ENCODE data around the gene SEMA4D. TPM values are rescaled to one million over a fixed set of nuclear protein-coding genes. Genes with fewer than 3 reads are reported as not detected.

The SEMA4D gene
- total RNA-seq, 1 donor from 2014 or later, result 368 TPM

DNA sequence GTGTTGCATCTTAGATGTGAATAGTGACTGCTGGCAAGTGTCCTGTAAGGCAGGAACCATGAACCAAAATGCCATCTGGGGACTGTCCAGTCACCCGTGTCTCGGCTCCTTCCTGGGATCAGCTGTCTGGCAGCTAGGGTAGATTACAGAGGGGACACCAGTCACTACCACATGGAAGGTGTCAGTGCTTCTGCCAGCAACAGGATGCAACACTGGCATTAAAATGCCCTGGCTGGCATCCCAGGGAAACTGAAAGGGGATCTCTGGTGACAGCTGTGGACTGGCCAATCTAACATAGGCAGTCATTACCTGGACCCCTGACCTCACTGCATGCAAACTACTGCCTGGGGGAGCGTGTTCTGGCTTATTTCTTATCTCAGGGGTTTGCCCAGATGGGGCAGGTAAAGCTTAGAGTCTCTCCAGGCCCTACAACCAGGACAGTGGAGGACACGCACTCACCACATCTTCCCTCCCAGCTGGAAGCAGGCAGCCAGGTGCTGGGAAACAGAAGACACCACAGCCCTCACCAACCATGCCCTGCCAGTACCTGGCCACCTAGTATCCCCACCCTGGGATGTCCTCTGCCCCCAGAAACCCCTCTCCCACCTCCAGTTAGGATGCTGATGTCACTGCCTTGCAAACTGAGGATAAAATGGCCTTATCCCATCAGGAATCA, 83.8 kb downstream of the SEMA4D start:
- Mint-ChIP-seq H3K4me1 (peaks cover 84% of the 10 kb centered on the region), H3K36me3 (ENCODE audit: low read depth) (peaks cover 80% of the 10 kb centered on the region), H3K4me3 (no peak overlapping the region), H3K27me3 (no peaks in the 10 kb centered on the region), H3K27ac (peak overlapping the region; percentile 59), H3K9me3 (no peaks in the 10 kb centered on the region)
- no peak for DNase-seq
- intact Hi-C loops (cut with micrococcal nuclease), result loop anchor here (5.0 kb wide), 1 partner anchor 72 kb away; no protein-coding TSS in a partner anchor

DNA sequence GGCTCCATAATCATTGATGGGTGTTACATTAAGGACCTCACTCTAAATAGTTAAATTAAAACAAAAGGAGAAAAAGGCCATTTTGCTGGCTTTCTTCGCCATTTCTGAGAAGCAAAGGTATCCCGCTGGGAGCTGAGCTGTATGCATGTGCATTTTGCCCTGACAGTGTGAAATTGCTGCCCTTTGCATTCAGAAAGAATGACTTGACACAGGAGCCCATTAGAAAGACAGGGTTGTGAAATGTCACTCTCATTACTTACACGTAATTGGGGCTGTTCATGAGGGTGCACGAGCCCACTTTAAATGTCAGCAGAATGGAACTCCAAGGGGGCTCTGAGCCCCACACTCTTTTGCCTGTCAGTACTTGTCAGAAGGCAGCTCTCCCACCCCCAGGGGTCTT, 85.0 kb downstream of the SEMA4D start:
- Mint-ChIP-seq H3K4me1 (peaks cover 85% of the 10 kb centered on the region), H3K4me3 (peak overlapping the region; percentile 20), H3K27ac (peak overlapping the region; percentile 96), H3K9me3 (no peaks in the 10 kb centered on the region), H3K36me3 (ENCODE audit: low read depth) (peaks cover 79% of the 10 kb centered on the region), H3K27me3 (no peaks in the 10 kb centered on the region)
- intact Hi-C loops (cut with micrococcal nuclease), result loop anchor here (5.0 kb wide), 1 partner anchor 71 kb away; no protein-coding TSS in a partner anchor
- no peak for DNase-seq

DNA sequence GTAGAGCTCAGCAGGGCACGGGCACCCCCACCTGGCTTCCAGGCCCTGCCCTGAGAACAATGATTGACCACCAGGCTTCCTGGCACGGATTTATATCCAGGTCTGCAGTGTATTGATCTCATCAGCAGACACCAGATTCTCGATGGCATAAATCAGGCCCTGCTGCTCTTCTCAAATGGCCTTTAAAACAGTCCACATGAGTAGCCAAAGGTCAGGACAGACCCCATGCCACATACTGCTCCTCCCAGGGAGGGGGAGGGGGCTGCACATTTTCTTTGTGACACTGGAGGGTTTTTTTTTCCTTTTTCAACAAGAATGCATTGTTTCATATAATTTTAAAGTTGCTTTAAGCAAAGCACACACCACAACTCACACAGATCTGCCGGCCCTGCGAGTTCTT, 85.4 kb downstream of the SEMA4D start:
- H3K27ac Mint-ChIP-seq, result peak overlapping the region; percentile 96
- H3K36me3 Mint-ChIP-seq (ENCODE audit: low read depth), result peaks cover 78% of the 10 kb centered on the region
- no peak overlapping the region for H3K4me3 Mint-ChIP-seq
- intact Hi-C loops (cut with micrococcal nuclease), result loop anchor here (5.0 kb wide), 1 partner anchor 70 kb away; no protein-coding TSS in a partner anchor
- peaks cover 3% of the 10 kb centered on the region for H3K9me3 Mint-ChIP-seq
- DNase-seq, result no peak
- H3K27me3 Mint-ChIP-seq, result no peaks in the 10 kb centered on the region
- peaks cover 83% of the 10 kb centered on the region for H3K4me1 Mint-ChIP-seq

DNA sequence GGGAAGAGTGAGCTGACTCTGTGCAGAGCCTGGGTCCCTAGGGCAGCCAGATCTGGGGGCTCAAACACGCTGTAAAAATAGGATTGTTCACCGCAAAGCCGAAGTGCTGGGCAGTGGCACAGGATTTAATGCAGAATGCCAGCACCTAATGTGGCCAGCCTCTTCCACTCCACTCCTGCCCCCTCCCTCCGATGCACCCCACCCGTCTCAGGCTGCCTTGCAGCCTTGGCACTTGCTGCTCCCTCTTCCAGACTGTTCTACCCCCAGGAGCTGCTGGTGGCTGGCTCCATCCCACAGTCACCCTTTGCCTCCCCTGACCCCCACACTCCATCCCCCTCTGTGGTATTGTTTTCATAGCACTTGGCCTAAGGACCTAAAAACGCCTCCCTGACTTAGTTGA, 86.2 kb downstream of the SEMA4D start:
- H3K4me3 Mint-ChIP-seq, result peak overlapping the region; percentile 76
- no peak for DNase-seq
- no peaks in the 10 kb centered on the region for H3K27me3 Mint-ChIP-seq
- peaks cover 82% of the 10 kb centered on the region for H3K4me1 Mint-ChIP-seq
- intact Hi-C loops (cut with micrococcal nuclease), result loop anchor here (5.0 kb wide), 1 partner anchor 69 kb away; no protein-coding TSS in a partner anchor
- H3K36me3 Mint-ChIP-seq (ENCODE audit: low read depth), result peaks cover 77% of the 10 kb centered on the region
- peaks cover 5% of the 10 kb centered on the region for H3K9me3 Mint-ChIP-seq
- peak overlapping the region; percentile 96 for H3K27ac Mint-ChIP-seq

DNA sequence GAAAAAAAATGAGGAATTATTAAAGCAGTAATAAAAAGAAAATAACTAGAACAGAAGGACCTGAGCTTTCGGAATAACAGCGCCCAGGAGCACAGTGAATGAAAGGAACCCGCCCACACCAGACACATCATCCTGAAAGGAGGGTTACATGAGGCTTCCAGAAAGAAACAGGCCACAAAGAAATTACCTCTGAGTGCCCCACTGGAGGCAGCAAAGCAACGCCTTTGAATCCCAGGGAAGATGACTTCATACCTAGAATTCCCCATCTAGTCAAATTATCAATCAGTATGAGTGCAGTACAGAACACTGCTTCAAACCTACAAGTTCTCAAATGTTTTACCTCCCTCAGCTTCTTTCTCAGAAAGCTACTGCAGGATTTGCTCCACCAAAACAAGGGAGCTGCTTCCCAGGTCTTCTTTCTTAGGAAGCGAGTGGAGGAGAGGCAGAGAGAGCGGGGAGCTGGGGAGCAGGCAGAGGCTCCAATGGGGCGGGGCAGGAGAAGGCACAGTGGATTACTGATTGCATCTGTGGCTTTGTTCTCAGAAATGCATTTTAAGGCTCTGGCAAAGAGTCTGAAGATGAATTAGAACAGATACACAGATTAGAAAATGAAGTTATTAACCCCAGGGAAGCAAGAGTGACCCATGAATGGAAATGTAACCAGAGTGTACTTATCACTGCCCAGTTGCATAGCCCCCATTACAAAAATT, 87.1 kb downstream of the SEMA4D start:
- peak; percentile 81 for DNase-seq
- peaks cover 5% of the 10 kb centered on the region for H3K9me3 Mint-ChIP-seq
- intact Hi-C loops (cut with micrococcal nuclease), result loop anchor here (1.0 to 5.0 kb wide), 7 partner anchors 8 to 139 kb away; partner anchors contain the start of gene SEMA4D
- H3K27ac Mint-ChIP-seq, result peak overlapping the region; percentile 96
- H3K4me1 Mint-ChIP-seq, result peaks cover 87% of the 10 kb centered on the region
- peaks cover 80% of the 10 kb centered on the region for H3K36me3 Mint-ChIP-seq (ENCODE audit: low read depth)
- H3K27me3 Mint-ChIP-seq, result no peaks in the 10 kb centered on the region
- peak overlapping the region; percentile 76 for H3K4me3 Mint-ChIP-seq

DNA sequence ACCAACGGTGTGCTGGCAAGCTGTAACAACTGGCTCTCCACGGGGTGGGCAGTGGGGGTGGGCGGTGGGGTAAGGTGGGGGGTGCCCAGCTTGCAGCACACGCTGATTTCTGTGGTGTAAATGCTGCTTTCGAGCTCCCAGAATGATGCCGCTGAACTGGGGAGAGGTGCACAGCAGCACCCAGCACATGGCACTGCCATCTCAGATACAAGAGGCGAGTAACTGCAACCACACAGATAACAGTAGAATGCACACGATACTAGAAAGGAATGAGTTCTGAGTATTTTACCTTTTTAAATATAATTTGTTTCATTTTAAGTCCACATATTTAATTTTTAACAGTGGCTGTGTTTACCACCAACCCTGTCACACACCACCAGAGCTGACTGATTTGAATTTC, 87.9 kb downstream of the SEMA4D start:
- peaks cover 5% of the 10 kb centered on the region for H3K9me3 Mint-ChIP-seq
- no peak for DNase-seq
- H3K27me3 Mint-ChIP-seq, result no peaks in the 10 kb centered on the region
- intact Hi-C loops (cut with micrococcal nuclease), result loop anchor here (1.0 to 5.0 kb wide), 7 partner anchors 8 to 139 kb away; partner anchors contain the start of gene SEMA4D
- H3K4me1 Mint-ChIP-seq, result peaks cover 84% of the 10 kb centered on the region
- H3K36me3 Mint-ChIP-seq (ENCODE audit: low read depth), result peaks cover 81% of the 10 kb centered on the region
- H3K27ac Mint-ChIP-seq, result peak overlapping the region; percentile 96
- peak overlapping the region; percentile 76 for H3K4me3 Mint-ChIP-seq

DNA sequence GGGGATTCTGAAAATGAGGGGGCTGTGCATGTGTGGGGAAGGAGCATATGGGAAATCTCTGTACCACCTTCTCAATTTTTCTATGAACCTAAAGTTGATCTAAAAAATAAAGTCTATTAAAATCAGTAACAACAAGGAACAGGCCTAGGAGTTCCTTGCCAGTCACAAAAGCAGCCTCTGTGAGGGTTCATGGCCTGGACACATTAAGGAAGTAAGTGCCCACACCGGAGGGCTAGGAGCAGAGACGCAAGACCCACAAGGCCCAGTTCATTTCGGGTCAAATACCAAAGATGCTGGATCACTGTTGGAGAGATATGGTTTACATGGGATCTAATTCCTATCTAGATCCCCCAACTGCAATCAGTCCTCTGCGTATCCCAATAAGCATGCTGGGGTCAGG, 88.4 kb downstream of the SEMA4D start:
- intact Hi-C loops (cut with micrococcal nuclease), result no loop called here
- DNase-seq, result no peak
- Mint-ChIP-seq H3K27me3 (no peaks in the 10 kb centered on the region), H3K36me3 (ENCODE audit: low read depth) (peaks cover 83% of the 10 kb centered on the region), H3K27ac (peak overlapping the region; percentile 96), H3K4me3 (peak overlapping the region; percentile 76), H3K9me3 (peaks cover 5% of the 10 kb centered on the region), H3K4me1 (peaks cover 79% of the 10 kb centered on the region)

DNA sequence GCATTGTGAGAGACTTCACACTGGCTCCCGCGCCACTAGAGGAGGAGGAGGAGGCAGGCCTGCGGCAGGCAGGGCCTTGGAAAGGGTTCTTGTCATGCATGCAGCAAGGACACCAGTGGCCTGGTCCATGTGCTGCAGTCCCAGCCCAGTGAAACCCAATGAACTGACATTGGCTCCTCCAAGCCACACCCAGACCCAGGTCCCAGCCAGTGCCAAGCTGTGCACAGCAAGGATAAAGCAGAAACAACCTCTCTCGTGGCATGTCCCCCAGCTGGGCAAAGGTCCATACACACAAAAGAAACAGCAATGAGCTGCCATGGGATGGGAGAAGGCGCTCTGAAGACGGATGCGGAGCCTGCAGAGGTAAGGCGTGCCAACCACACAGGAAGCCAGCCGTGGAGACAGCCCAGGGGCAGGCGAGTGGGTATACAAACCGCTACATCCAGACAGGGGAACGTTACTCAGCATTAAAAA, 89.2 kb downstream of the SEMA4D start:
- Mint-ChIP-seq H3K9me3 (peaks cover 5% of the 10 kb centered on the region), H3K27ac (peak overlapping the region; percentile 96), H3K27me3 (no peaks in the 10 kb centered on the region), H3K36me3 (ENCODE audit: low read depth) (peaks cover 85% of the 10 kb centered on the region), H3K4me1 (peaks cover 75% of the 10 kb centered on the region), H3K4me3 (peak overlapping the region; percentile 76)
- peak; percentile 89 for DNase-seq
- intact Hi-C loops (cut with micrococcal nuclease), result no loop called here

DNA sequence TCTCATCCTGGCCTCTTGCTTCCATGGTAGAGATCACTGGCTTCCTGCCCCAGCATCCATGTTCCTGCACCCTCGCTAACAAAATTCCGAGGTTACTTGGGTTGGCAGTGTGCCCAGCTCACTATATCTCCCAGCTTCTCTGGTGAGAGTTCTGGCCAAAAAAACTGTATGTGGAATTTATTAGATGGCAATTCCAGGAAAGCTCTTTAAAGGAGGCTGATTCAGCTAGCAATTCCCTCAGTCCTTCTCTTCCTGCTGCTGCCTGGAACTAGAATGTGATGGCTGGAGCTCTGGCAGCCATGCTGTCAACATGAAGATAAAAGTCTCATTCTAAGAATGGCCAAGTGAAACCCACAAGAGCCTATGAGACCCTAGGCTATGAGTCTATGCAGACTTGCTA, 90.8 kb downstream of the SEMA4D start:
- Mint-ChIP-seq H3K4me3 (no peak overlapping the region), H3K36me3 (ENCODE audit: low read depth) (peaks cover 83% of the 10 kb centered on the region), H3K9me3 (peaks cover 5% of the 10 kb centered on the region), H3K4me1 (peaks cover 64% of the 10 kb centered on the region), H3K27ac (peak overlapping the region; percentile 84), H3K27me3 (no peaks in the 10 kb centered on the region)
- no peak for DNase-seq
- intact Hi-C loops (cut with micrococcal nuclease), result no loop called here

DNA sequence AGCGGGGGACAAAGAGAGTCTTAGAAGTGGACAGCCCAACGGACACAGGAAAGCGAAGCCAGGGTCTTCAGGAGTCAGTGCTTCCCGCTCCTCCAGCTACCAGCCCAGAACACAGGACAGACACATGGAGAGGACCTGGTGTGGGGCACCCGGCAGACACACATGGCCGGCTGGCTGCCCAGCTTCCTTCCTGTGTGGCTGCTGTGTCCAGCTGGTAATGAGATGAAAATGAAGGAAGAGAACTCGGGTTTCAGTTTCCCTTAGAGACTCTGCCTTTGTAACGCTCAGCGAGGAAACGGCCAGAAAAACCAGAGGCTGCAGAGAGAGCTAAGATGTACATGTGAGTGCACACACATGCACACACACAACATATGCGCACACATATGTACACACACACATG, 92.1 kb downstream of the SEMA4D start:
- Mint-ChIP-seq H3K9me3 (peaks cover 5% of the 10 kb centered on the region), H3K4me3 (no peak overlapping the region), H3K4me1 (peaks cover 53% of the 10 kb centered on the region), H3K36me3 (ENCODE audit: low read depth) (peaks cover 84% of the 10 kb centered on the region), H3K27ac (peak overlapping the region; percentile 84), H3K27me3 (no peaks in the 10 kb centered on the region)
- intact Hi-C loops (cut with micrococcal nuclease), result no loop called here
- no peak for DNase-seq

DNA sequence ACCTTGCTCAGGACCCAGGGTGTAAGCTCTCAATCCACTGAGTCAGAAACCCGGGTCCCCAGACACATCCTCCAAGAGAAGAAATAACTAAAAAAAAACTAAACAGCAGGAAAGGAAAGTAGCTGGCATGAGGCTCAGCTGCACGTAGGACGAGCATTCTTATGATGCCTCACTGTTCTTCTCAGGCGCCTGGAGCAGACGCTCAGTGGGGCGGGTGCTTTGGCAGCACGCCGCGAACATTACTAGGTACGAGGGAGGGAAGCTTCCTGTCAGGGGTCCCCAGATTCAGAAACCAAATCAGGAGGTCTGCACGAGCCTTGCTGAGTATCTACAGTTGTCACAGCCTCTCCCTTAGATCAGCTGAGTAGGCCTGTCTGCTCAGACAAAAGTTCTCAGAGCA, 93.8 kb downstream of the SEMA4D start:
- peaks cover 87% of the 10 kb centered on the region for H3K36me3 Mint-ChIP-seq (ENCODE audit: low read depth)
- no peak overlapping the region for H3K4me3 Mint-ChIP-seq
- no peak for DNase-seq
- intact Hi-C loops (cut with micrococcal nuclease), result no loop called here
- H3K4me1 Mint-ChIP-seq, result peaks cover 41% of the 10 kb centered on the region
- no peaks in the 10 kb centered on the region for H3K27me3 Mint-ChIP-seq
- peaks cover 5% of the 10 kb centered on the region for H3K9me3 Mint-ChIP-seq
- peak overlapping the region; percentile 84 for H3K27ac Mint-ChIP-seq

DNA sequence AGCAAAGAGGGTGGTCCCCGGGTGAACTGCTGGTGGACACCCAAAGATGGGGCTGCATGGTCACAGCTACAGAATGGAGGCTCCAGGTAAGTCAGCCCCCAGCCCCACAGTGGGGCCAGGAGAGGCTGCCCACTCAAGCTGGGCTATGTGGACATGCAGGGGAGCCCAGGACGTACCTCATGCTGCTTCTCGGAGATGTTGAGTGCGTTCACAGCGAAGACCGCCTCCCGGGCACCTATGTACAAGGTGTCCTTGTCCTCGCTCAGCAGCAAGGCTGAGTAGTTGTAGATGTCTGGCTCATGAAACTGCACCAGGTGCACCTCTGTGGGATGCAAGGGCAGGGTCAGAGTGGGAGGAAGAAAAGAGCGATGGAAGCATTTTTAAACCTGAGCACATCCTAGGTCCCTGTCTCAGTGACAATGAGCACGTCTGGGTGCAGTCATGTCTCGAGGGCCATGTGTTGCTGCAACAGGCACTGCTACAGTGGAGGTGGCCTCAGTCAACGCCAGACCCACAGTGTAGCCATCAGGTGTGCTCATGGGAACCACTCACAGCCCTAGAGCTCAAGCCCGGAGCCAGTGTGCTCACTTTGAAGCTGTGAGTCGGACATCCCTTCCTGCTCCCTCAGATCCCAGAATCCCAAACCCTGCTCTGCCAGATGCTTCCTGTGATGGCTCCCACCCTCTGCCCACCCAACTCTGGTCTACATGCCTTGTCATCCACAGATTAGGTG, 95.1 kb downstream of the SEMA4D start:
- Mint-ChIP-seq H3K4me1 (peaks cover 31% of the 10 kb centered on the region), H3K36me3 (ENCODE audit: low read depth) (peaks cover 84% of the 10 kb centered on the region), H3K27ac (peak overlapping the region; percentile 26), H3K4me3 (no peak overlapping the region), H3K27me3 (no peaks in the 10 kb centered on the region), H3K9me3 (peaks cover 5% of the 10 kb centered on the region)
- no peak for DNase-seq
- intact Hi-C loops (cut with micrococcal nuclease), result no loop called here

DNA sequence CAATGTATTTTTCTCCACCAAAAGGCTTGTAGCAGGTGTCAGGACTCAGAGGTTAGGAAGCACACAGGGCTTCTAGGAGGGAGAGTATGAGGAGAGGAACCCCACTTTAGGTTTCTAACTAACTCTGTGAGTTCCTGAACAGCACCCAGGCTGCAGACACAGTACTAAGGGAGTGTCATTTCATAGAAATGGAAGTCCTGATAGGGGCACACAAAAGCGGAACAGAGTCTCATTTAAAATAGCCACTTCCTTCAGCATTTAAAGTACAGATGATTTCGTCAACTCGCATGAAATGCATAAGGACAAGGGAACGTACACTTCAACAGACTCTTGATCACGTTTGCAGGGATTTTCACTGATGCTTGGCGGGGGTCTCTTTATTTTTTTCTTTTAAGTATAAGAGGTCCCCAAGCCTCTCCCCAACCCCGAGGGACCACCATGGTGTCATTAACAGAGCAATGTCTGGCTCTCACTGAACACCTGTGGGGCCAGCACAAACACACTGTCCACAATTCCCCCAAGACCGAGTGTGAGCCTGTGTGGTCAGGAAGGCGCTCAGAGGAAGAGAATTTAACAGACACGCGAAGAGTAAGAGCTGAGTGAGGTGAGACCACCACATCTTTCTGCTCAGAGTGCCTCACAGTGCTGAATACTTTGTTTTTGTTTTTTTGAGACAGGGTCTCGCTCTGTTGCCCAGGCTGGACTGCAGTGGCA, 97.4 kb downstream of the SEMA4D start:
- no peaks in the 10 kb centered on the region for H3K27me3 Mint-ChIP-seq
- H3K4me1 Mint-ChIP-seq, result peaks cover 9% of the 10 kb centered on the region
- no peak overlapping the region for H3K4me3 Mint-ChIP-seq
- peak overlapping the region; percentile 74 for H3K27ac Mint-ChIP-seq
- intact Hi-C loops (cut with micrococcal nuclease), result no loop called here
- H3K9me3 Mint-ChIP-seq, result no peaks in the 10 kb centered on the region
- no peak for DNase-seq
- peaks cover 82% of the 10 kb centered on the region for H3K36me3 Mint-ChIP-seq (ENCODE audit: low read depth)

Data from activated CD4-positive, alpha-beta T cell treated with anti-CD3 and anti-CD28 coated beads, Interleukin-2, amount 10 ng/mL, durations not matched to agents 24 days and 14 days (primary cell).